Lung (tissue), 12 donors: Measurements from ENCODE around the gene C5orf58. TPM values are rescaled to one million over a fixed set of nuclear protein-coding genes. Genes with fewer than 3 reads are reported as not detected.
A peak's percentile ranks its signal among the peaks of the same experiment; 100 is the strongest.

ENCODE experiments used
- ATAC-seq: fragments of 200-7000 bp; cut with Tn5 transposase; one replicate; pipeline ENCODE4 v1.9.1; 2020; ENCODE audit warnings: moderate number of reproducible peaks; ENCODE audit not compliant: insufficient read depth, low FRiP score
- DNase-seq, 3 donors: peaks; one replicate each; pipeline ENCODE4 v3.0.0-alpha.2; 2013 to 2017
- H3K27ac ChIP-seq, 2 donors: one replicate each; pipeline ENCODE4 v1.5.1; 2013; ENCODE audit warnings: mild to moderate bottlenecking in 2 of 2, moderate library complexity in 2 of 2, control low read depth in 1 of 2, inconsistent platforms in 1 of 2, low read depth in 1 of 2, low read length in 1 of 2
- H3K27me3 ChIP-seq, 3 donors: one replicate each; pipeline ENCODE4 v1.5.1; 2013; ENCODE audit warnings: low read length in 2 of 3; ENCODE audit not compliant: control insufficient read depth in 3 of 3, insufficient read depth in 3 of 3
- H3K36me3 ChIP-seq, 4 donors: one replicate each; pipeline ENCODE4 v1.5.1; 2013; ENCODE audit warnings: low read length in 4 of 4, mild to moderate bottlenecking in 1 of 4, moderate library complexity in 1 of 4; ENCODE audit not compliant: control insufficient read depth in 4 of 4, insufficient read depth in 4 of 4
- H3K4me1 ChIP-seq, 5 donors: one replicate each; pipeline ENCODE4 v1.5.1; 2013; ENCODE audit warnings: low read length in 5 of 5, mild to moderate bottlenecking in 2 of 5, moderate library complexity in 1 of 5; ENCODE audit not compliant: control insufficient read depth in 5 of 5, insufficient read depth in 5 of 5
- H3K4me3 ChIP-seq: one replicate; pipeline ENCODE4 v1.5.1; 2013; ENCODE audit warnings: mild to moderate bottlenecking, control low read depth, moderate library complexity
- H3K9ac ChIP-seq, 2 donors: one replicate each; pipeline ENCODE4 v1.5.1; 2013; ENCODE audit warnings: low read length in 2 of 2, control low read depth in 1 of 2; ENCODE audit not compliant: insufficient read depth in 1 of 2
- H3K9me3 ChIP-seq, 4 donors: one replicate each; pipeline ENCODE4 v1.5.1; 2013; ENCODE audit warnings: low read length in 3 of 4, mild to moderate bottlenecking in 1 of 4, moderate library complexity in 1 of 4; ENCODE audit not compliant: control insufficient read depth in 4 of 4, insufficient read depth in 3 of 4
- WGBS, 2 donors: extraction: QIAGEN DNeasy Blood & Tissue Kit; methylation state at CpG; one replicate each; pipeline ENCODE4 v1.1.7; 2013; 5-methylcytosine and 5-hydroxymethylcytosine counted together
- polyA plus RNA-seq, 2 donors: library from polyadenylated mRNA; stranded (reverse); fragments of 200-250 nt; gene quantifications; one replicate each; pipeline ENCODE4 v1.2.1, GENCODE V29; 2013
- total RNA-seq, 2 donors: library from RNA; depleted of rRNA in 1 of 2; stranded (reverse); fragments of >200 nt in 1 of 2; gene quantifications; one replicate each; pipeline ENCODE4 v1.2.1, GENCODE V29; 2014 to 2021
- TF ChIP-seq, protein P1 (sequence below): IDR thresholded peaks from 2 replicates; pipeline ENCODE4 v1.5.1; 2012; ENCODE audit warnings: mild to moderate bottlenecking; ENCODE audit errors: control extremely low read depth, extremely low read depth
- donor health status: control.
- donor health status: control.
- donor health status: Bipolar disorder and iron deficiency.
- donor health status: healthy.
- donor health status: DM: yes; HTN: yes; CAD: no.

Gene C5orf58
- total and polyA plus RNA-seq, 4 donors = 0.05 TPM; not detected in 3

DNA sequence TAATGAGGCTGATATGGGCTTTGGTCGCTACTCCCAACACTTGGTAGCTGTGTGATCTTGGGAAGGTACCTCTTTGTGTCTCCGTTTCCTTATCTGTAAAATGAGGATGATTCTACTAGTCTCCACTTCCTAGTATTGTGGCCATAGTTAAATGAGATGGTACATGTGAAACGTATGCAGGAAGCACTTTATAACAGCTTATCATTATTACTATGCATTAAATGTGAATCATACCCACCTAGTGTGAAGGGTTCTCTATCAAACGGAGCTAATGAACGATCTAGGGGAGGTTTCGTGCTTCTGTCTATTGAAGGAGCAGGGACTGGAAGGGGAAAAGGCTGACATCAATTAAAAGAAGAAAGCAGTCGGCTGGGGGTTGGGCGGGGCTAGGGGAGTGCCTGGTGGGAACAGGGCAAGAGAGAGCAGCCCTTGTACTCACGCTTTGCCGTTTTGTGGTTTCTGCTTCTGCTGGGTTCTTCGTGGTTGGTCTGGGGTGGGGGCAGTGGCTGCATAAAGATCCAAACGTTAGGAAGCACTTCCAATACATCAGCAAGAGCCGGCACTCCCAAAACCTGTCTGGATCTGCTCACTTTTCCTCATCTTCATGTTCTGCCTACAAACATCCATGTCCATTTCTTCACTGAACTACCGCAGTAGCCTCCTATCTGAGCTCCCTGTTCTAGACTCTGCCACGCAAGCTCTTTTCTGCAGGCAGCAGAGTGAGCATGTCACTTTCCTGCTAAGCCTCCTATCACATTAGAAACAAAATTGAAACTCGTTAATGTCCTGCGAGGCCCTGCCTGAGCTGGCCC, 34.0 kb downstream of the C5orf58 start:
- no peak overlapping the region for H3K4me3 ChIP-seq
- H3K27me3 ChIP-seq = peaks cover 0 to 9% (median 2%) of the 10 kb centered on the region in 3 donors
- no peak overlapping the region for H3K27ac ChIP-seq
- DNase-seq (no peak), ATAC-seq (no peak)
- H3K9ac ChIP-seq = no peak overlapping the region
- WGBS, 2 donors = 58 to 63% methylated on average over 17 of the region's 17 CpGs
- TF ChIP-seq, protein P1, sequence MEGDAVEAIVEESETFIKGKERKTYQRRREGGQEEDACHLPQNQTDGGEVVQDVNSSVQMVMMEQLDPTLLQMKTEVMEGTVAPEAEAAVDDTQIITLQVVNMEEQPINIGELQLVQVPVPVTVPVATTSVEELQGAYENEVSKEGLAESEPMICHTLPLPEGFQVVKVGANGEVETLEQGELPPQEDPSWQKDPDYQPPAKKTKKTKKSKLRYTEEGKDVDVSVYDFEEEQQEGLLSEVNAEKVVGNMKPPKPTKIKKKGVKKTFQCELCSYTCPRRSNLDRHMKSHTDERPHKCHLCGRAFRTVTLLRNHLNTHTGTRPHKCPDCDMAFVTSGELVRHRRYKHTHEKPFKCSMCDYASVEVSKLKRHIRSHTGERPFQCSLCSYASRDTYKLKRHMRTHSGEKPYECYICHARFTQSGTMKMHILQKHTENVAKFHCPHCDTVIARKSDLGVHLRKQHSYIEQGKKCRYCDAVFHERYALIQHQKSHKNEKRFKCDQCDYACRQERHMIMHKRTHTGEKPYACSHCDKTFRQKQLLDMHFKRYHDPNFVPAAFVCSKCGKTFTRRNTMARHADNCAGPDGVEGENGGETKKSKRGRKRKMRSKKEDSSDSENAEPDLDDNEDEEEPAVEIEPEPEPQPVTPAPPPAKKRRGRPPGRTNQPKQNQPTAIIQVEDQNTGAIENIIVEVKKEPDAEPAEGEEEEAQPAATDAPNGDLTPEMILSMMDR = no peak
- H3K9me3 ChIP-seq = no peaks in the 10 kb centered on the region
- peaks cover 0 to 12% (median 0%) of the 10 kb centered on the region in 4 donors for H3K36me3 ChIP-seq
- H3K4me1 ChIP-seq = peaks cover 0 to 36% (median 10%) of the 10 kb centered on the region in 5 donors

DNA sequence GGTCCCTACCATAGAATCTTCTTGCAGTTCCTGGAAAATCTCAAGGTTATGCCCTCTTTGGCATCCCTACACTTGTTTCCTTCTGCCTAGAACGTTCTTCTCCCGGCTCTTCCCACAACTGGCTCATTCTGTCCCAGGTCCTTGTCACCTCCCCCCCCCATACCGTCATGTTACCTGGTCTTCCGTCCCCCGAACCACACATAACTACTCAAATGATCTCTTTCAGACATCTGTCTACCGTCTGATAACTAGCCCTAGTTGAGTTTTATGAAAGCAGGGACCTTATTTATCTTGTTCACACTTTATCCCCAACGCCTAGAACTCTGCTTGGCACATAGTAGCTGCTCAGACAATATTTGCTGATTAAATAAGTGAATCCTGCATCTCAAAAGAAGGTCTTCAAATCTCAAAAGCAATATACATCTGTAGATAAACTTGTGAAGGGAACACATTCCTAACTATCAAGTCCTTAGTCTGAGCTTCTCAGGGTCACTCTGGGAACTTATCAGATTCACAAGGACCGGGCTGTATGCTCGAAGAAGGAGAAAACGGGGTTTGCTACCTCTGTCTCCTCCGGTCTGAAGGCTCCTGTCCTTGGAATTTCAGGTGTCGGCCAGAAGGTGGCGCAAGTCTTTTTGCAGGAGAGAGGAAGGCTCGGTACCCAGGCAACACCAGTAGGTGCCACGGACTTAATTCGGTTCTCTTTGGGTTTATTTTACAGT, 34.8 kb downstream of the C5orf58 start:
- WGBS, 2 donors = 32 to 50% methylated on average over 16 of the region's 16 CpGs
- Histone ChIP-seq H3K36me3 (peaks cover 0 to 11% (median 0%) of the 10 kb centered on the region in 4 donors), H3K9ac (no peak overlapping the region), H3K4me3 (no peak overlapping the region), H3K27ac (no peak overlapping the region), H3K9me3 (no peaks in the 10 kb centered on the region), H3K4me1 (peaks cover 0 to 27% (median 7%) of the 10 kb centered on the region in 5 donors), H3K27me3 (peaks cover 0 to 9% (median 2%) of the 10 kb centered on the region in 3 donors)
- peak; percentile 69 to 80 (median 76) for DNase-seq
- TF ChIP-seq, protein P1 = peak; percentile 73
- peak; percentile 14 for ATAC-seq

DNA sequence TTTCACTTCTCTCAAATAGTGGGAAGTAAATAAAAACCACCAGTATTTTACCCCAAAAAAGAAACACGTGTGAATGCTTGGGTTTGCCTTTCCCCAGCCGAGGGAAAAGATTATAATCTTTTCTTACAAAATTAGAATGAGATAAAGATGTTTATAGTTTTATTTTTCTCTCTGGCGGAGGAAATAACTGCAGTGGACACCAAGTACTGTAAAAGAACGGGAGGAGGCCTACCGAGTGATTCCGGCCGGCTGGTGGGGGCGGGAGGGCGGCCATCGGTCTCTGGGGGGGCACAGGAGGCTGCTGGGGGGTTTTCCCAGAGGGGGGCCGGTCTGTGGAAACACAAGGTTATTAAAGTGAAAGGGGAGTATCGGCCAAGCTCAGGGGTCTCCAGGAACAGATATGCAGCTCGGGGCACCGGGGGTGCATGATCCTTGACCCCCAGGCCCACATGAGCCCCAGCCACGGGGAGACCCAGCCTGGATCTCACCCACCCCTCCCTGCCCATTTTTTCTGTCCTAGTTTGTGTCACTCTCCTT, 35.4 kb downstream of the C5orf58 start:
- DNase-seq = no peak
- 39 to 58% methylated on average over 15 of the region's 15 CpGs for WGBS, 2 donors
- TF ChIP-seq, protein P1 = no peak
- peaks cover 0 to 10% (median 0%) of the 10 kb centered on the region in 4 donors for H3K36me3 ChIP-seq
- no peaks in the 10 kb centered on the region for H3K9me3 ChIP-seq
- peaks cover 0 to 25% (median 7%) of the 10 kb centered on the region in 5 donors for H3K4me1 ChIP-seq
- H3K9ac ChIP-seq = no peak overlapping the region
- no peak overlapping the region for H3K27ac ChIP-seq
- ATAC-seq = no peak
- H3K27me3 ChIP-seq = peaks cover 0 to 9% (median 2%) of the 10 kb centered on the region in 3 donors
- H3K4me3 ChIP-seq = no peak overlapping the region
